Sigmoid colon (tissue), 3 donors: Measurements from ENCODE around the gene DMRTC2.

Source experiments
- CTCF ChIP-seq, 4 experiments: fragments of 450-650 bp in 3 of 4; fragments of 200-600 bp in 1 of 4; IDR thresholded peaks; one replicate each; pipeline ENCODE4 v1.5.1; 2016 to 2019; ENCODE audit warnings: antibody characterized with exemption in 4 of 4, mild to moderate bottlenecking in 3 of 4, moderate library complexity in 2 of 4
- POLR2A ChIP-seq, 2 donors: fragments of 450-650 bp; IDR thresholded peaks; one replicate each; pipeline ENCODE4 v1.6.1; 2016; ENCODE audit warnings: antibody characterized with exemption in 2 of 2, mild to moderate bottlenecking in 2 of 2, moderate library complexity in 2 of 2

GRCh38 chr19:41821003-41821735 is 23.7 kb upstream of the DMRTC2 start:
- TF ChIP-seq POLR2A (IDR thresholded peaks at IDR 0.05) (no peak), CTCF (IDR thresholded peaks at IDR 0.05) (peak in 2 of 4 experiments; percentile 16 to 31)
